GM12873 (cell line): ENCODE measurements around the gene EPHA1.

Source experiments
- TF ChIP-seq, protein P1 (sequence below): IDR thresholded peaks from 2 replicates; pipeline ENCODE4 v1.5.1; 2012; ENCODE audit warnings: low read depth, mild to moderate bottlenecking, moderate library complexity, low read length, control low read depth; ENCODE audit not compliant: insufficient read depth; ENCODE audit errors: missing control alignments

Gene EPHA1

DNA sequence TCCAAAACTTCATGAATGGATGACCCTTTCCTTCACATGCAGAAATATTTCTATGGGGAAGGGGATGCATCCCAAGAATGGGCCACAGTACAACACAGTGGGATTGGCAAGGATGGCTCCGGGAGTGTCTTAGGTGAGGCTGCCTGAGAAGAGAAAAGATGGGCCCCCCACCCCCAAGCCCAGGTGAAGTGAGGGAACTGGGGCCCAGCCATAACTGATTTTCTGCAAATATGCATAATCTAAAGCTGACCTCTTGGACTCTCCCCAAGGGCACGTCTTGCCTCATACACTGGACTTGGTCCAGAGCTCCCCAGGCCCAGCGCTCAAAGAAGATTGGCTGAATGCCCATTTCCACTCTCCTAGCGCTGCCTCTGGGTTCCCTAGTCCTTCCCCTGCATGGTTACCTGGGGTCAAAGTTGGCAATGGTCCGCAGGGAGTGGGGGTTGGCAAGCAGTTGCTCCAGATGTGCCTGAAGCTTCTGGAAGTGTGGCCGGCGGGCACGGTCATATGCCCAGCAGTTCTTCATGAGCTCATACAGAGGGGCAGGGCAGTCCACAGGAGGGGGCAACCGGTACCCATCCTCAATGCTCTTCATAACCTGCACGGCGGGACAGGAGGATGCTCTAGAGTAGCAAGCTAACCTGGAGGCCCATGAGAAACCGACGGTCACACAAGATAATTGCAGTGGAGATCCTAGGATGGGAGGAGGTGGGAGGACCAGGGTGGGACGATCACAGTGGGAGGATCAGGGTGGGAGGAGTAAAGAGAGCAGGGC is 15.2 kb downstream of the EPHA1 start:
- TF ChIP-seq, protein P1, sequence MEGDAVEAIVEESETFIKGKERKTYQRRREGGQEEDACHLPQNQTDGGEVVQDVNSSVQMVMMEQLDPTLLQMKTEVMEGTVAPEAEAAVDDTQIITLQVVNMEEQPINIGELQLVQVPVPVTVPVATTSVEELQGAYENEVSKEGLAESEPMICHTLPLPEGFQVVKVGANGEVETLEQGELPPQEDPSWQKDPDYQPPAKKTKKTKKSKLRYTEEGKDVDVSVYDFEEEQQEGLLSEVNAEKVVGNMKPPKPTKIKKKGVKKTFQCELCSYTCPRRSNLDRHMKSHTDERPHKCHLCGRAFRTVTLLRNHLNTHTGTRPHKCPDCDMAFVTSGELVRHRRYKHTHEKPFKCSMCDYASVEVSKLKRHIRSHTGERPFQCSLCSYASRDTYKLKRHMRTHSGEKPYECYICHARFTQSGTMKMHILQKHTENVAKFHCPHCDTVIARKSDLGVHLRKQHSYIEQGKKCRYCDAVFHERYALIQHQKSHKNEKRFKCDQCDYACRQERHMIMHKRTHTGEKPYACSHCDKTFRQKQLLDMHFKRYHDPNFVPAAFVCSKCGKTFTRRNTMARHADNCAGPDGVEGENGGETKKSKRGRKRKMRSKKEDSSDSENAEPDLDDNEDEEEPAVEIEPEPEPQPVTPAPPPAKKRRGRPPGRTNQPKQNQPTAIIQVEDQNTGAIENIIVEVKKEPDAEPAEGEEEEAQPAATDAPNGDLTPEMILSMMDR = no peak

DNA sequence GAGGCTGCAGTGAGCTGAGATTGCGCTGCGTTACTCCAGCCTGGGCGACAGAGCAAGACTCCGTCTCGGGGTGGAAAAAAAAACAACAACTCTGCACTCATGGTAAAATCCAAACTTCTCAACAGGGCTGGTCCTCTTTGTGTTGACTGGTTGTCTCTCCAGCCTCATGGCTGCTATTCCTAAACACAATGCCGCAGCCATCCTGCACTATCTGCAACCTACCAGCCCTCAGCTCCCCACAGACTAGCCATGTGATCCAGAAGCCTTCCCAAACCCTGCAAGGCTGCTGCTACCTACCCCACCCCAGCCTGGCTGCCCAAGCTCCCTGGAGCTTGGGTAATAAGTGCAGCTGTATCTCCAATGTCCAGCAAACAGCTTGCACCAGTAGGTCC is 15.8 kb downstream of the EPHA1 start:
- TF ChIP-seq, protein P1 = no peak

DNA sequence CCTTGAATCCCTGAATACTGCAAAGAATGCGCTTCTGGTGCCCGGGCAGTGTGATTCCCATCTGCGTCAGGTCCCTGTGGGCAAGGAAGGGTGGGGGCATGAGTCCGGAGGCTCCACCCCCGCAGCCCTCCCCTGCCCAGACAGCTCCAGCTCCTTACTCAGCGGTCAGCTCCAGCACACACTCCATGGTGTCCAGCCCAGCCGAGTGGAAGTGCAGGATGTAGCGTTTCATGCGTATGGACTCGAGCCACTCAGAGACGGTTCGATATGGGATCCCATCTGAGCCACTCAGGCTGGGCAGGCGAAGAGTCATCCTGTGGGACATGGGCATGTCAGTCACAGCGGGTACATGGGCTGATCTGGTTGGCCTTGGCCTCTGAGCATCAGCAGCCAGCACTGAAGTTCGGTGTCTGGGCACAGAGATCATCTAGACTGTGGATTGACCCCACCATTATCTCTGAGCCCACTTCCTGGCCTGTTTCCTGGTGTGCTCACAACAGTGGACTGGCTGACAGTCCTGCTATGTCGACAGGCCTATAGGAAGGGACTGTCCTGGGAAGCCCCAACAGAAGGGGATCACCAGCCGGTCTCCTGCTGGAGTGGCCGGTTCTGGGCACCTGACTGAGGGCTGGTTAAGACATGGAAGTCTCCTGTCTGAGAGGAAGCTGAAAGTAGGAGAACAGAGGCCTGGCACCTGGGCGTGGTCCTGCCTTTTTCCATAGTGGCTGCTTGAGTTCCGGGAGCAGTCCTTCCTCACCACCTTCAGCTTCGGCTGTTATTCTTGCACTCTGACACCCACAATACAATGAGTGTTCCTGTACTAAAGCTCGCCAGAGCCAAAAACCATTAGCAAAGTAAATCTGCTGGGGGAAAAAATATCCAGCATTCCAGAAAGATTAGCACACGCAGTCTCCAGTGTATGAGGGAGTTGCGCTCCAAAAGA is 16.9 kb downstream of the EPHA1 start:
- TF ChIP-seq, protein P1 = no peak

DNA sequence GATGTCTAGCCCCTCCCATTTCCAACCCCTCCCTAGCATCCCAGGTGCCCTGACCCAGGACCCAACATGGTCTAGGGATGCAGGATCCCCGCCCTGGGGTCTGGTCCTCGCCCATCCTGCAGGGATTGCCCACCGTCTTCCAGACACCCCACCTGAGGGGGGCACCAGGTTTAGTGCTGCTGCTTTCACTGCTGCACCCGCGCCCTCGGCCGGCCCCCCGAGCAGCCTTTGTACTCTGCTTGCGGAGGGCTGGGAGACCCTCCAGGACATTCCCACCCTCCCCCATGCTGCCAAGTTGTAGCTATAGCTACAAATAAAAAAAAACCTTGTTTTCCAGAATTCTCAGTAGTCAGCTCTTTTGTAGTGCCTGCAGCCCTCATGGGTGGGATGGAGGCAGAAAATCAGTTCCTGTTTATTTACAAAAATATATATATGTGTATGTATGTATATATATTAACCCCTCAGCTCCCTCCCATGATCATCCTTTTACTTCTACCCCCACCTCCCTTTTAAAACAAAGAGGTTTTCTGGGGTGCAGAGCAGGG is 17.8 kb downstream of the EPHA1 start:
- TF ChIP-seq, protein P1 = no peak

DNA sequence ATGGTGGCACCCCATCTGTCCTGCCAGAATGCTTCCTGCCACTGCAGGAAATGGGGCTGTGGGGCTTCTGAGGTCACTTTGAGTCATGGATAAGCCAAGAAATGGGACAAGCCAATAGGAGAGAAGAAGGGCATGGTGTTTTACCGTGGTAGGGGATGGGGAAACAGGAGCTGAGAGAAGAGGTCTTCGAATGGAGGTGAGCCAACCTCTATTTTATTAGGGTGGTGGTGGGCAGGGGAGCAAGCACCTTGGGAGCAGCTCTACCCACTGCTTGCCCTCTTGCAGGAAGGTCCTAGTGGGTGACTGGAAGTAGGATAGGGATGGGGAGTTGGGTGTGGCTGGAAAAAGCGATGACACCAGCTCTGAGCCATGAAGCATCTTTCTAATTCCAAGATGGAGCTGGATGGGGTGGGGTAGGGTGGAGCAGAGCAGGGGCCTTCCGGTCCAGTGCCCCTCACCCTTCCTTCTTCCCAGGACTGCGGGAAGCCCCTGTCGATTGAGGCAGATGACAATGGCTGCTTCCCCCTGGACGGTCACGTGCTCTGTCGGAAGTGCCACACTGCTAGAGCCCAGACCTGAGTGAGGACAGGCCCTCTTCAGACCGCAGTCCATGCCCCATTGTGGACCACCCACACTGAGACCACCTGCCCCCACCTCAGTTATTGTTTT is 18.4 kb downstream of the EPHA1 start:
- TF ChIP-seq, protein P1 = no peak

DNA sequence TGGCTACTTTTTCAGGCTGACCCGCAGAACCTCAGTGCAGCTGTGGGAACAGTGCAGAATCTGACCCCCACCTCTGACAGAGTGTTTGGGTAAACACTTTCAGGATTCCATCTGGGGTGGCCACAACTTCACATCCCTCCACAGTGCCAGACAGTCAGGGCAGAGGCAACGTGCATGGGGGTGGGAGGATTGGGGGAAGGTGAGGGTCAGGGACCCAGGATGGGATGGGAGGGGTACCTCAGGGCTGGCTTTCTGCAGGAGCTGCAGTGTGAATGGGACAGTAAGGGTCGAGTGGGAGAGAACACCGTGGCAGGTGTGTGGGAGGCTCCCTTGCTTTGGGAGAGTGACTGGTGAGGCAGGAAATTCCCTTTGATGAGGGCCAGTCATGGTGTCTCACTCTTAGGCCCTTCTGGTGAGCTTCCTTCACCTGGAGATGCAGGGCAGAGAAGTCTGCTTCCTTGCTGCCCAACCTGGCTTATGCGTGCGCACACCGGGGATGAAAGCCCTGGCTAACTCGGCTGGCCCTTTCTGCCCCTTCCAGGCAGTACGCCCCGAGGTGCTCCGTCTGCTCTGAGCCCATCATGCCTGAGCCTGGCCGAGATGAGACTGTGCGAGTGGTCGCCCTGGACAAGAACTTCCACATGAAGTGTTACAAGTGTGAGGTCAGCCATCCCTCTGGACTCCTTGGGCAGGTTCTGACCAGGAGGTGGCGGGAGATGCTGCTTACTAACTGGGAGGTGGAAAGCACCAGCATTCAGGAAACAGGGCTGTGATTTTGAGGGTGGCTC is 19.1 kb downstream of the EPHA1 start:
- TF ChIP-seq, protein P1 = no peak
